ENCODE results near the gene IFNAR1.

The IFNAR1 gene

GRCh38 chr21:33308586-33309490 is 15.9 kb upstream of the IFNAR1 start:
- TF ChIP-seq TEAD4 (IDR thresholded peaks at IDR 0.05) (no peak), NFIC (IDR thresholded peaks at IDR 0.05) (no peak), MAX (IDR thresholded peaks at IDR 0.05) (no peak), TCF12 (IDR thresholded peaks at IDR 0.05; ENCODE audit: low read depth) (no peak), FOXM1 (IDR thresholded peaks at IDR 0.05; ENCODE audit: borderline replicate concordance, low read depth) (no peak), CREB1 (IDR thresholded peaks at IDR 0.05; ENCODE audit: low read depth) (no peak), CEBPB (IDR thresholded peaks at IDR 0.05) (no peak), RAD21 (IDR thresholded peaks at IDR 0.05; ENCODE audit: low read depth) (no peak), ZBTB7A (IDR thresholded peaks at IDR 0.05; ENCODE audit: low read depth) (no peak), YY1 (IDR thresholded peaks at IDR 0.05; ENCODE audit: low read depth) (no peak), EGR1 (IDR thresholded peaks at IDR 0.05) (no peak), TAF1 (IDR thresholded peaks at IDR 0.05; ENCODE audit: low read depth) (no peak), USF1 (IDR thresholded peaks at IDR 0.05) (no peak), EP300 (IDR thresholded peaks at IDR 0.05; ENCODE audit: borderline replicate concordance) (no peak)
- TF ChIP-seq, protein P1, sequence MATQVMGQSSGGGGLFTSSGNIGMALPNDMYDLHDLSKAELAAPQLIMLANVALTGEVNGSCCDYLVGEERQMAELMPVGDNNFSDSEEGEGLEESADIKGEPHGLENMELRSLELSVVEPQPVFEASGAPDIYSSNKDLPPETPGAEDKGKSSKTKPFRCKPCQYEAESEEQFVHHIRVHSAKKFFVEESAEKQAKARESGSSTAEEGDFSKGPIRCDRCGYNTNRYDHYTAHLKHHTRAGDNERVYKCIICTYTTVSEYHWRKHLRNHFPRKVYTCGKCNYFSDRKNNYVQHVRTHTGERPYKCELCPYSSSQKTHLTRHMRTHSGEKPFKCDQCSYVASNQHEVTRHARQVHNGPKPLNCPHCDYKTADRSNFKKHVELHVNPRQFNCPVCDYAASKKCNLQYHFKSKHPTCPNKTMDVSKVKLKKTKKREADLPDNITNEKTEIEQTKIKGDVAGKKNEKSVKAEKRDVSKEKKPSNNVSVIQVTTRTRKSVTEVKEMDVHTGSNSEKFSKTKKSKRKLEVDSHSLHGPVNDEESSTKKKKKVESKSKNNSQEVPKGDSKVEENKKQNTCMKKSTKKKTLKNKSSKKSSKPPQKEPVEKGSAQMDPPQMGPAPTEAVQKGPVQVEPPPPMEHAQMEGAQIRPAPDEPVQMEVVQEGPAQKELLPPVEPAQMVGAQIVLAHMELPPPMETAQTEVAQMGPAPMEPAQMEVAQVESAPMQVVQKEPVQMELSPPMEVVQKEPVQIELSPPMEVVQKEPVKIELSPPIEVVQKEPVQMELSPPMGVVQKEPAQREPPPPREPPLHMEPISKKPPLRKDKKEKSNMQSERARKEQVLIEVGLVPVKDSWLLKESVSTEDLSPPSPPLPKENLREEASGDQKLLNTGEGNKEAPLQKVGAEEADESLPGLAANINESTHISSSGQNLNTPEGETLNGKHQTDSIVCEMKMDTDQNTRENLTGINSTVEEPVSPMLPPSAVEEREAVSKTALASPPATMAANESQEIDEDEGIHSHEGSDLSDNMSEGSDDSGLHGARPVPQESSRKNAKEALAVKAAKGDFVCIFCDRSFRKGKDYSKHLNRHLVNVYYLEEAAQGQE (IDR thresholded peaks at IDR 0.05; ENCODE audit: low read depth): no peak

GRCh38 chr21:33309778-33310177 is 15.0 kb upstream of the IFNAR1 start:
- TF ChIP-seq NFIC (IDR thresholded peaks at IDR 0.05) (no peak), TAF1 (IDR thresholded peaks at IDR 0.05; ENCODE audit: low read depth) (no peak), EGR1 (IDR thresholded peaks at IDR 0.05) (no peak), MAX (IDR thresholded peaks at IDR 0.05) (no peak), TCF12 (IDR thresholded peaks at IDR 0.05; ENCODE audit: low read depth) (no peak), ZBTB7A (IDR thresholded peaks at IDR 0.05; ENCODE audit: low read depth) (no peak), EP300 (IDR thresholded peaks at IDR 0.05; ENCODE audit: borderline replicate concordance) (no peak), USF1 (IDR thresholded peaks at IDR 0.05) (no peak), FOXM1 (IDR thresholded peaks at IDR 0.05; ENCODE audit: borderline replicate concordance, low read depth) (no peak), CEBPB (IDR thresholded peaks at IDR 0.05) (no peak)

DNA sequence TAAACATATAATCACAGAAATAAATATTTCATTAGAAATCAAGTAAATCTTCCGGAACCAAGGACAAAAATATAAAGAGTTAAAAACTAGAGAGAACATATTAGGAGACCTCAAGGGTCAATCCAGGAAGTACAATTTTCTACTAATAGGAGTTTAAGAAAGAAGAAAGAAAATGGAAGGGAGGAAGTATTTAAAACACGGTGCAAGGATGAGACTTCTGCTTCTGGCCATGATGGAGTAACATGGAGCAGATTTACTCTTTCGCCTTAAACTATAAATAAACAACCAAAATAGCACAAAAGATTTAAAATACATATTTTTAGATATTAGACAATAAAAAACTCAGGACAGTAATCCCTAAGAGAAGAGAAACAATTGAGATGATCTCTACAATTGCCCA is 12.6 kb upstream of the IFNAR1 start:
- TF ChIP-seq, protein P1 (IDR thresholded peaks at IDR 0.05; ENCODE audit: low read depth): no peak
- no peak for TF ChIP-seq YY1 (IDR thresholded peaks at IDR 0.05; ENCODE audit: low read depth)

- TF ChIP-seq RAD21 (IDR thresholded peaks at IDR 0.05; ENCODE audit: low read depth): no peak
- no peak for TF ChIP-seq ZBTB7A (IDR thresholded peaks at IDR 0.05; ENCODE audit: low read depth)
- TF ChIP-seq NFIC (IDR thresholded peaks at IDR 0.05): no peak
- no peak for TF ChIP-seq CEBPB (IDR thresholded peaks at IDR 0.05)
Measured at GRCh38 chr21:33313183-33313582, 11.6 kb upstream of the IFNAR1 start.

DNA sequence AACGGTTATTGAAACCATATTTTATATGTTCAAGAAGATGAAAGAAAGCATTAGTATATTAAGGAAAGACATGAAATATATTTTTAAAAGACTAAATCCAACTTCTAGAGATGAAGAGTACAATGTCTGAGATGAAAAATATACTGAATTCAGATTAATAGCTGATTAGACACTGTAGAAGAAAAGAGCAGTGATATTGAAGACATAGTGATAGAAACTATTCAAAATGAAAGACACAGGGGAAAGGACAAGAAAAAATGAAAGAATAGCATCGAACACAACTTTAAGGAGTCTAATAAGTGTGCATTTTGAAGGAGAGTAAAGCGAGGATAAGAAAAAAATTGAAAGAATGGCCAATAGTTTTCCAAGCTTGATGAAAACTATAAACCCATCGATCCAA is 11.2 kb upstream of the IFNAR1 start:
- TF ChIP-seq CREB1 (IDR thresholded peaks at IDR 0.05; ENCODE audit: low read depth) (no peak), YY1 (IDR thresholded peaks at IDR 0.05; ENCODE audit: low read depth) (no peak), EP300 (IDR thresholded peaks at IDR 0.05; ENCODE audit: borderline replicate concordance) (no peak), RAD21 (IDR thresholded peaks at IDR 0.05; ENCODE audit: low read depth) (no peak), MAX (IDR thresholded peaks at IDR 0.05) (no peak), TCF12 (IDR thresholded peaks at IDR 0.05; ENCODE audit: low read depth) (no peak), NFIC (IDR thresholded peaks at IDR 0.05) (no peak), EGR1 (IDR thresholded peaks at IDR 0.05) (no peak), TEAD4 (IDR thresholded peaks at IDR 0.05) (no peak), FOXM1 (IDR thresholded peaks at IDR 0.05; ENCODE audit: borderline replicate concordance, low read depth) (no peak), TAF1 (IDR thresholded peaks at IDR 0.05; ENCODE audit: low read depth) (no peak), CEBPB (IDR thresholded peaks at IDR 0.05) (no peak), ZBTB7A (IDR thresholded peaks at IDR 0.05; ENCODE audit: low read depth) (no peak)
- TF ChIP-seq, protein P1 (IDR thresholded peaks at IDR 0.05; ENCODE audit: low read depth): no peak
